ENCODE data around the gene CLCN4.

The CLCN4 gene

DNA sequence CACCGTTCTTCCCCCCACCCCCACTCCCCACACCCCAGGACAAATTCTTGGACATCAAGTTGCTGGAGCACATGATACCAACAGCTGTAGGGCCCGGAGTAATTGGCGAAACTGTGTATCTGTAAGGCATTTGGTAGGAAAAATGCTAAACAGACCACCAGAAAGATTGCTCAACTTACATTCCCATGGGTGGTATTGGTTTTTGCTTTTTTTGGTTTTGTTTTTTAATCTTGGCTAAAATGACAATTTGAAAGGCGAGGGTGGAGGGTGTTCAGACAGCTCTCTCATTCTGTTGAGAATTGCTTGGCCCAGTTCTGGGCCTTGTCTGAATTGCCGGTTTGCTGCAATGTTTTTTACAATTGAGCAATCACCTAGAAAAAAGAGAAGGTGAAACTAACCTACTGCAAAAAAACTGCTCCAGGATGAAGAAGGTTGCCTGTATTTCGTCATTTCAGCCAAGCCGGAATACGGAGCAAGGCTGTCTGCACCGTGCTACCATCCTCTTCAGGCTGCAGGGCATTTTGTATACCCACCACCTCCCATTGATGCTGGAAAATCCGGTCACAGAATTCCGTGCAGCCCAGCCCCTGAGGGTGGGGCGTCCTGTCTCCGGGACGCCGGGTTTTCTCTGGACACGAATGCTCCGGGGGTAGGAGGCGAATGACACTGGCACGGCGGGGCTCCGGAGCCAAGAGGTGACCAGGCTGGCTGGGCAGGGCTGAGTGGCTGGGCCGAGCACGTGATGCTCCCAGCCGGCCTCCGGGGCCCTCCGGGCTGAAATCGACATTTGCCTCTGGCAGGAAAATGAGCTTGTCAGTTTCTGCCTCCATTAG, at the start of gene CLCN4:
TSS of gene CLCN4 (plus strand) at position 777 of the 833 bp plus-strand sequence. CDS start 28,058 bp downstream, outside the sequence.
- DNase-seq (ENCODE audit: low read depth in 2 of 2): no peak

DNA sequence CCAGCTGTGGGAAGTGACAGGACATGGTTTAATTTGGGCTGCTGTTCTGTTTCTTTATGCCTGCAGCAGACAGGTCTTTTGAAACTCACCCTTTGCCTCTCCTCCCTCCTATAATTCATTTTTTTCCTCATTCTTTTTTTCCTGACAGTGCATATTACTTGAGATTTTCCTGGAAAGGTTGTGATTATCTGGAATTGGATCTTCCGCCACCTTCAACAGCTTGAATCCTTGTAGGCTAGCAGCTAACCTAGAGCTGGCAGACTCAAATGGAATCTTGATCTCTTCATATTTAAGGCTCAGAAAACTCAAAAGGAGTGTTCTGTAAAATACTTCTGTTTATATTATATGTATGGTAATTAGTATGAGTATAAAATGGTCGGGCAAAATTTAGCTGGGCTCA, 49.3 kb upstream of the CLCN4 start:
- DNase-seq (ENCODE audit: low read depth in 2 of 2): no peak

DNA sequence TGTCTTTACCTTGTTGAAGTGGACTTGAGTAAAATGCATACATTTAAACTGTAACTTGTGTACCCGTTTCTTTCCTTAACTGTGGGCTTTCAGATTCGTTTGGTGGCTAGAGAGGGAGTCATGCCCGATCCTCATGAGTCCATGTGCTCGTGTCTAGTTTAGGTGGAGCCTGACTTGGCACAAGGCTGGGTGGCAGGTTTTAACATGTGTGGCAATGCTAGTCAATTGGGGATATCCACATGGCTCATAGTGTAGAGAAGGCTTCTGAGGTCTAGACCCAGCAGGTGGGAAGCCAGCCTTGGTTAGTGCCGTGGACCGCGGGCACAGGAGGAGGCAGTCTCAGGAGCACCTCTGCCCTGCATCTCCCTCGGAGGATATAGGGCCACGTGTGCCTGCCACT, 48.5 kb upstream of the CLCN4 start:
- no peak for DNase-seq (ENCODE audit: low read depth in 2 of 2)

DNA sequence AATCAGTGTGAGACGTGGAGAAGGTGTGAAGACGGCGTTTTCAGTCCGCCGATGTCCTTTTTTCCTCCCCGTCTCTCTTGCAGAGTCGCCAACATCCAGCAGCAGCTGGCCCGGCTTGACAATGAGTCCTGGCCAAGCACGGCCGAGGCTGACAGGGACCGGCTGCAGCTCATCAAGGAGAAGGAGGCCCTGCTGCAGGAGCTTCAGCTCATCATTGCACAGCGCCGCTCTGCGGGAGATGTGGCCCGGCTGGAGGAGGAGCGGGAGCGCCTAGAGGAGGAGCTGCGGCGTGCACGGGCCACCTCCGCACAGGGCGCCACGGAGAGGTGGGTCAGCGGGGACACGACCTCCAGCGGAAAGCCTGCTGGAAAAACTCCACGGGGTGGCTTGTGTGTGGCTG, 47.1 kb upstream of the CLCN4 start:
- no peak for DNase-seq (ENCODE audit: low read depth in 2 of 2)

DNA sequence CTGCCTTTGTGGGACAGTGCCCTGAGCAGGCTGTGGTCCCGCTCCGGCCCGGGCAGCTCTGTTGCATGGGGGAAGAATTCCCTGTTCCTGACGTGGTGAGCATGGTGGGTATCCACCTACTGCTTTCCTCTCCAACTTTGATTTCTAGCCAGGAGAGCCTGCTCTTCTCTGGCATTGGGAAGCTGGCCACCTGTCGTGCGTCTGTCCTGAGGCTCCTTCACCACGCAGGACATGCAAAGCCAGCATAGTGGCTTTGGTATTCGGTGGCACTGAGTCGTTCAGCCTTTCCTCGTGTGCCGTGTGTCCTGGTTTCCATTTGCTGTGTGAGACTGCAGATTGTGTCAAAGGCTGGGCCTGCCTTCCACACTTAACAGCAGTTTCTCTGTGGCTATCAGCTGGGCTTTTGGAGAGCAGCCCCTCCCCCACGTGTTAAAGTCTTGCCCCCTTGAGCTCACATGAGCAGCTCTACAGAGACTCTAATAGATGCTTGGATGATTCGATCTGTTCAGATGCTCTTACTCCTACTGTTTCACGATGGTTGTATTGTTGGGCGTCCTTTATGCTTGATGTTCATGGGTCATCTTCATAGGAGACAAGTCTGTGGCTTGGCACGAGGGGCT, 46.3 kb upstream of the CLCN4 start:
- DNase-seq (ENCODE audit: low read depth in 2 of 2): no peak

DNA sequence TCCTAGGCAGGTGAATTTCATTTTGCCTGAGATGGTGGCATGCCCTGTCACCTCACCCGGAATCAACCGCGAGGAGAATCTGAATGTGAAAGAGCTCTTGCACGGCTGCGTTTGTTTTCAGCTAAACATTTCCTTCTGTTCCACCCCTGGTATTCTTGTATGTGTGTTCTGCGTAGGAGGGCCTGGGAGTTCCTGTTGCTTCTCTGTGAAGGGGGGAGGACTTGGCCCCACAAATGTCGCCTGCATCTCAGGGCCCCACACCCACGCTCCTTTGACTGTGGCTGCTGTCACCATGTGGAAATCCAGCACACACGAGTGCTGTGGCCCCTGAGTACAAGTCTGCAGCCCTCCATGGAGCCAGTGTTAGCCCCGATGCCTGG, 45.8 kb upstream of the CLCN4 start:
- DNase-seq (ENCODE audit: low read depth in 2 of 2): peak; percentile 34 to 50

DNA sequence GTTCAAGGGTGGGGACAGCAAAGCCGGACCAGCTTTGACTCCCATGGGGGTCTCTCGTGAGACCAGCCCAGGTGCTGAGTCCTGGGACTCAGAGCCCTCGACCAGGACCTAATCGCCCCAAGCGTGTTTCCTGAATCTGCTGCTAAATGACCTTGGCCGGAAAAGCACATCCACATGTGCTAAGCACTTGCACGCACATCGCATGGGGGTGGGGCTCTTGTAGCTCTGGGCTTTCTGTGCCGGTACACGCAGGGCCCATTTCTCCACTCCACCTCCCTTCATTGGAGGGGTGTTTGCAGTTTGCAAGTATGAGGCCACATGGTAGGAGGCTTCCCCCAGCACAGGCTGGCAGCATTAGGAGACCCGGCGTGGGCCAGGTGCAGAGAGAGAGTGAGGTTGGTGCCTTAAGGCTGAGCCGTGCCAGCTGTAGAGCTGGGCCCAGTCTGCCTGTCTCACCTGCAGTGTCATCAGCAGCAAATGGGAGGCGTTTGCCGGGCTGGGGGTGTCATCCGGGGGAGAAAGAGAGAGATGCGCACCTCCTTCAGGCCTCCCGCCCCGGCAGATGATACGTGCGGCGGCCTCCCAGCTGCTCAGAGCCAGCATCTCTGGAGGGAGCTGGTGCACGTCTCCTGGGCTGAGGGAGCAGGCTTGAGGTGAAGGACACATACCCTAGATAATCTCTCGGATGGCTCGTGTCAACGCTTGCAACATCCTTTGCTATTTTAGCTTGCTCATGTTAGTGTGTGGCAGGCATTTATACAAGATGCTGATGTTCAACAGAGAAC, 45.2 kb upstream of the CLCN4 start:
- peak in 1 of 2 donors; percentile 32 for DNase-seq (ENCODE audit: low read depth in 2 of 2)

DNA sequence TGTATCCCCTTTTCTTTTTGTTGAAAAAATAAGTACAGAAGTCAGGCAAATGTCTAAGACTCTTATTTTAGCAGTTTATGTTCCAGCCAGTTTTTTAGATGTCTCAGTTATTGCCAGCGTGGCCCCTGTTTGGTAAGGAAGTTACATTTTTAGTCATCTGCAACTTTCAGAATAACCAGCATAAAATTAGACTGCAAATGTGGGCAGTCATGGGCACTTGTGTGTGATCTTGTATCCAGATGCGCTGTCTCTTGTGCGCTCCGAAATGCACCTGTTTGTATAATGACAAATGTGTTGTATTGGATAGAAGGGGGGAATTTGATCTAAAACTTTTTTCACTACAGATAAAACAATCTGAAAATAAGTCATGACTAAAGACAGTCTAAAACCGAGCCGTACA, 44.3 kb upstream of the CLCN4 start:
- DNase-seq (ENCODE audit: low read depth in 2 of 2): no peak

DNA sequence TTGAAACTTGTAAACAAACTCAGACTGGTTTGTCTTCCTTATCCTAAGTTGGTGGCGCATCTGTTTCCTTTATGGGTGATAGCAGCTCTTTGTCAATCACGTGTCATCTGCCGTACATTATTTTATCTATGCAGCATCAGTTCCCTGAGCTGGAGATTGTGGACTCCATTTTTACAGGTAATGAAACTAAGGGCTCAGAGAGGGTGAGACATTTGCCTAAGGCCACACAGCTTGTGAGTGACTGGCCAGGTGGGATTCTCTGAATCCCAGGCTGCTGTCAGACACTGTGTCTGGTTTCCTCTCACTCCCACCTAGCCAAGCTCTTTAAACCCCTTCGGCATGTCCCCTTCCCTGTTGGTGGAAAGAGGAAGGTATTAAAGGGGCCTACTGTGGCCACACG, 41.7 kb upstream of the CLCN4 start:
- DNase-seq (ENCODE audit: low read depth in 2 of 2): no peak

DNA sequence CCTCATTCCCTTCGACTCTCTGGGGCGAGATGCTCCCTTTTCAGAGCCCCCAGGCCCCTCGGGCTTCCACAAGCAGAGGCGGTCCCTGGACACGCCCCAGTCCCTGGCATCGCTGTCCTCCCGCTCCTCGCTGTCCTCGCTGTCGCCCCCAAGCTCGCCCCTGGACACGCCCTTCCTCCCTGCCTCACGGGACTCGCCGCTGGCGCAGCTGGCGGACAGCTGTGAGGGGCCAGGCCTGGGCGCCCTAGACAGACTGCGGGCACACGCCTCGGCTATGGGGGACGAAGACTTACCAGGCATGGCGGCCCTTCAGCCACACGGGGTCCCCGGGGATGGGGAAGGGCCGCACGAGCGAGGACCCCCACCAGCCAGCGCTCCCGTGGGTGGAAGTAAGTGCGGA, 39.5 kb upstream of the CLCN4 start:
- DNase-seq (ENCODE audit: low read depth in 2 of 2): no peak

DNA sequence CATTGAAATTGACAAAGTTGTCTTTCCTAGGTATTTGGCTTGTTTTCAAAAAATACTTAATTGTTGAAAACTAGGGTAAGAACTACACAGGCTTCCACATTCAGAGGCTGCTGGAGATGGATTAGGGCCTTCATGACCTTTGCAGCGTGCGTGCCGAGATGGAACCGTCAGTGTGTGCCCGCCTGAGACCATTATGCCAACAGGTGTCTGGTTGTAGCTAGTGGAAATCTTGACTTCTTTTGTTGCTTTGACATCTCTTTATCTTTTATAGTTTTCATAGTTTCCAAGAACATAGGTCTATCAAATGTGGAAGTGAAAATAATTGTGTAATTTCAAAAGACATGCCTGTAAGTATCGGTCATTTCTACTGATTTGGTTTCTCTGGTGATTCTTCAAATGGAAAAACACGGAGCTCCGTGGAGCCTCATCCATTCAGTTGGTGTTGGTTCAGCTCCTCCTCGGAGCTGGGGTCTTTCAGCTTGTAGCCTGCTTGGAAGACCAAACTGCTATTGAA, 38.9 kb upstream of the CLCN4 start:
- no peak for DNase-seq (ENCODE audit: low read depth in 2 of 2)

DNA sequence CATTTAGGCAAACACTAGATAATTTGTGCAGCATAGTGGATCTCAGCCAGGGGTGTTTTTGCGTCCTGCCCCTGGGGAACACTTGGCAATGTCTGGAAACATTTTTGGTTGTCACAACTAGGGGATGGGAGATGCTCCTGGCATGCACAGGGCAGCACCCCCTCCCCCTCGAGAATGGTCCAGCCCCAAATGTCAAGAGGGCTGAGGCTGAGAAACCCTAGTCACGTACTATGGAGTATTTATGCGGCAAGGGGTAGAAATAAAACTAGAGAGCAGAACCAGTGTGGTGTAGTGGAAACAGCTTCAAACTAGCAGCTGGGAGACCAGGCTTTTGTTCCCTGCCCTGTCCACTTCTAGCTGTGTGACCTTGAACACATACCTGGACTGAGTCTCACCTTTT, 38.2 kb upstream of the CLCN4 start:
- DNase-seq (ENCODE audit: low read depth in 2 of 2): no peak

DNA sequence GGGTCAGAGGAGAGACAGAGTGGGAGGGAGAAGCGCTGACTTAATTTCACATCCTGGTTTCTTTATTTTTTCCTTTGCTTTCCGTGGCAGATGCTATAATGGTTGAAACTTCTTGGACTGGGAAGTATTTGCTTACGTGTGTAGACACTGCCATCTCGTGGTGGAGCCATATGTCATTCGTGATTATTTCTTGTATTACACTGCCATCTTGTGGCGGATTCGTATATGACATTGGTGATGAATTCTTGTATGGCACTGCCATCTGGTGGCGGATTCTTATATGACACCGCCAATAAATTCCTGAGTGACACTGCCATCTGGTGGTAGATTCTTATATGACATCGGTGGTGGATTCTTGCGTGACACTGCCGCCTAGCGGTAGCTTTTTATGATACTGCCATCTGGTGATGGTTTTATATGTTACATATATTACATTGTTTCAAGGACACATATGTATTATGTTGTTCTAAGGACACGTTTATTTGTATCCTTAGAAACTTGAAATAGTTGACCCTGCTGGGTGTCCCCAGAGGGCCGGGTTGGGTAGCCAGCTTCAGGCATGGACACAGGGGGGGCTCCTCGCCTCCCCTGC, 37.3 kb upstream of the CLCN4 start:
- peak; percentile 42 to 52 for DNase-seq (ENCODE audit: low read depth in 2 of 2)

DNA sequence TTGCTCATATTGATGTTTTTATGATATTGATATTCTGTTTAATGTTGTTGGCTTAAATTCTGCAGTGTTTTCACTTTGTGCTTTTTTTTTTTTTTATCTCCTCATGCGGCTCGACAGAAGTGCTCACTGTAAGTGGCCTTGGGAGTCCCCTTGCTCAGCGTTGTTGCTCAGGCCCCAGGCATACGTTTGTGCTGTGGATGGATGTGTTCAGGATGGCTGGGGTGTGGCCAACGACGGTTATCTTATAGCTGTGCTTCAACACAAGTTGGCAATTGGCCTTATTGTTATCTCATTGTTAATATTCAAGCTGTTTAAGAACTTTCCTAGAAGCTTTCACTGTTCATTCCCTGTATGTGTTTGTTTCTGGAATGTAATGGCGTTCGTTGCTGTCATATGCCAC, 36.4 kb upstream of the CLCN4 start:
- DNase-seq (ENCODE audit: low read depth in 2 of 2): no peak

DNA sequence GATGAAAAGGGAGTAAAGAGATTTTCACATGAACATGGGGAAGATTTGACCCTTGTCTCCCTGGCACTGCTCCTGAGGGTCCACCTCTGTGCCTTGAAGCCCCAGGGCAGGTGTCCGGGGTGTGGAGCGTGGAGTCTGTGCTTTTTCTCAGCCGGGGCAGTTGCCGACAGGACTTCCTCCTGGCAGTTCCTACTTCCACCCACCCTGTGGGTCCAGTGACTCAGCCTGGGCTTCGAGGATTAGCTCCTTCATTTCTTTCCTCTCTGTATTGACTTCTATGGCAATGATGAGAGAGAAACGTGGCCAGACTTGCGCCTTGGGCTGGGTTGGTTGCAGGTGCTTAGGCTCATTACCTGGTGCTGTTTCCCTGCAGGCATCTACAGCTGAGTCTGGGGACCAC, 35.9 kb upstream of the CLCN4 start:
- DNase-seq (ENCODE audit: low read depth in 2 of 2): no peak

DNA sequence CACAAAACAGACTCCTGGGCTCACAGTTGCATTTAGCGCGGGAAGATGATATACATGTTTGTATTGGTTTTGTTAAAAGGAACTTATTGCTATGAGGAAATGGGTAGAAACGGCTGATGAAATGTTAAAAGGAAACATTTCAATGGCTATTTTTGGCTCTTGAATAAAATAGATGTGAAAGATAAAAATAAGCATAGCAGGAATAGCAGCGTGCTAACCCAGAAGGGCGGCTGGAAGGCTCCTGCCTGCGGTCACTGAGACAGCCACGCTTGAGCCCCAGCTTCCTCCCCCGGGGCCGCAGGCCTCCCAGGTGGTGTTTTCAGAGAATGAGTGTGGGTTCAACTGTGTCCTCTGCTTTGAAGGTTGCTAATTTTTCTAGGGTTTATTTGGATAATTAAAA, 35.0 kb upstream of the CLCN4 start:
- no peak for DNase-seq (ENCODE audit: low read depth in 2 of 2)

DNA sequence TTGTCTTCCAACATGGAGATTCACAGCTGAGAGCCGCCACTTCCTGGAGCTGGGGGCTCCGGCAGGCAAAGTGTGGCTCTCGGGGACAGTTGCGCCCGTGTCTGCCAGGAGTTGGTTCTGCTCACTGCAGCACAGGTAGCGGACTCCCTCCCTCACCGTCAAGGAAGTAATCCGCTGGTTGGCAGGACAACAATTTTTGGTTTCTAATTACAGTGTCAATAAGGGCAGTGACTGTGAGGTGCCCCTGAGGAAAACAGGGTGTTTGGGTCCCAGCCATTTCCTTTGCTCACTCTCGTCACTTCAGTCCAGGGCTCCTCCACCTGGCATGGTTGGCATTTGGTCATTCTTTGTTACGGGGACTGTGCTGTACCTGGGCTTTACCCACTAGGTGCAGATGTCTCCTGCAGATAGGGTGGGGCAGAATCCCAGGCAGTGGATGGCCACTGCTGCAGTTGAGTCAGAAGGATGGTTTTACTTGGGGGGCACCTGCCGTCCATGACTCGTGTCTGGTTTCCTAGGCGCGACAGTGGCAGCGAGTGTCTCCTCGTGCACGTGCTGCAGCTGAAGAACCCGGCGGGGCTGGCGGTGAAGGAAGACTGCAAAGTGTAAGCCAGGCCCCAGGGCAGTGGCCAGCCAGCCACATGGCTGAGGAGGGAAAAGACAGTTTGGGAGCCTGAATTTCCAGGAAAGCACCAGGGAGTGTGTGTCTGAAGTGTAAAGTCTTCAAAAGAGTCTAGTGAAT, 32.1 kb upstream of the CLCN4 start:
- no peak for DNase-seq (ENCODE audit: low read depth in 2 of 2)

DNA sequence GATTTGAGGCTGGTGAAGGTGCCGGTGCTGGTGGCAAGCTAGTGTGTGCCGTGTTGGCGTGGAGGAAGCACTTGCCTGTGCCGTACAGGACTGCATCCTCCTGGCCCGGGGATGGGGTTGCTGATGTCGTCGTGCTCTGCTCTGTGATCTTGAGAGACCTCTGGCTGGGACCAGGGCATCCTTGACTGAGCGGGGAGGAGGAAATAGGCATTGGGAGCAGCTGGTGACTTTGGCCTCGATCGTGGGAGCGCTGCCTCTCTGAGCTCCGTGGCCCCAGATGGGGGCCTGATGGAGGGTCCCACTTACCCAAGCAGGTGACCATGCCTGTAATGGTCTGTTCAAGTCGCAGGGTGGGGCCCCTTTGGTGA, 31.5 kb upstream of the CLCN4 start:
- no peak for DNase-seq (ENCODE audit: low read depth in 2 of 2)

DNA sequence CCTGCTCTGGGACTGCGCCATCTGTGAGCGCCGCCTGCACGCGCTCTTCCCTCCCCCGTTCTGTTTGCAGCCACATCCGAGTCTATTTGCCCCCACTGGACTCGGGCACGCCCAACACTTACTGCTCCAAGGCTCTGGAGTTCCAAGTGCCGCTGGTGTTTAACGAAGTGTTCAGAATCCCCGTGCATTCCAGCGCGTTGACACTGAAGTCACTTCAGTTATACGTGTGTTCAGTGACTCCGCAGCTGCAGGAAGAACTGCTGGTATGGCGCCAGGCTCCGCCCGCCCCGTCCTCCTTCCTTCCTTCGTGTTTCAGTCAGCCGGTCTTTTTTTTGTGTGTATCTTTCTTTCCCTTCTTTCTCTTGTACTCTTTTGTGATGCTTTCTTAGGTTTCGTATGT, 30.7 kb upstream of the CLCN4 start:
- no peak for DNase-seq (ENCODE audit: low read depth in 2 of 2)

DNA sequence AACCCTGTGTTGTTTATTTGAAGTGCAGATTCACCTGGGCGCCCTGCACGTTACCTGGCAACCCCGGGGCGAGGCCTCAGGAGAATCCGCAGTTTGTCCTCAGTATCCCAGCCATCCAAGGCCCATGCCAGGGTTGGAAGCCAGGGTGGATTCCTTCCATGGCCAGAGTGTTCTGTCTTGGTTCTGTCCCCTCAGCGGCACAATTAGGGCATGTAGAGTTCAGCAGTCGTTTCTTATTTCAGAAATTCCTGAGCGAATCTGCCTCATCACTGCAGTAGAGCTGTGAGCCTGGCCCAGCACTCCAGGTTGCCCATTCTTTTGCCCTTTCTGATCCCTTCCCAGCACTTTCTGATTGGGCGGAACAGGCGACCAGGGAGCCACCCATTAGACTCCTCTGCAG, 29.9 kb upstream of the CLCN4 start:
- DNase-seq (ENCODE audit: low read depth in 2 of 2): no peak

DNA sequence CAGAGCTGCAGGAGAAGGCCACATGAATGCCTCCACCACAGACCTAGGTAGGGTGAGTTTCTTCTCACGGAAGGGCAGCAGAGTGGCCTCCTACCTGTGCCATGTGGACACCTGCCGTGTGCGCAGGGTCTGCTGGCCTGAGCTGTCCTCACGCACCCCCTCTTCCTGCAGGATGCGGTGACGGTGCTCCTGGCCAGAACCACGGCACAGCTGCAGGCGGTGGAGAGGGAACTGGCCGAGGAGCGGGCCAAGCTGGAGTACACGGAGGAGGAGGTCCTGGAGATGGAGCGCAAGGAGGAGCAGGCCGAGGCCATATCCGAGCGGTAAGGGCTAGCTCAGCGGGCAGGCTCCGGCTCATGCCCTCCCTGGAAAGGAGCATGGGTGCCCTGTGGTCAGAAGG, 28.4 kb upstream of the CLCN4 start:
- no peak for DNase-seq (ENCODE audit: low read depth in 2 of 2)

DNA sequence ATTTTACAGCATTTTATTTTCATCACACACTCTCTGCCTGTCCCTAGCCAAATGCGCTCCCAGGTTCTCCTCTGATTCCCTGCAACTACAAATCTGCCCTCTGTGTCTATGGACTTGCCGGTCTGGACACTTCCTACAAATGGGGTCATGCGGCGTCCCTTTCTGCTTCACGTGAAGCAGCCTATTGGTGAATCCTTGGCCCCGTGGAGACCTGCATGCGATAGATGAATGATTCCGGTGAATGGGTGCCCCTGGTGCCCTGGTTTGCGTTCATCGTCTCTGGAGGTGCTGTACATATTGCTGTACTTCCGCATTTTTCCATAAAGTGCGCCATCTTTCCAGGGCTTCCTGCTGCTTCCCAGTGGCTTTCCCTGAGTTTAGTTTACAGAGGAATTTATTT, 27.5 kb upstream of the CLCN4 start:
- no peak for DNase-seq (ENCODE audit: low read depth in 2 of 2)

Data from stimulated activated CD4-positive, alpha-beta T cell treated with anti-CD3 and anti-CD28 coated beads, Interleukin-4, amount 100 ng/mL, for 48 hours (primary cell).